ENCODE results near the gene ANXA1.

Gene ANXA1

GRCh38 chr9:73210886-73211666 lies 59.4 kb downstream of the ANXA1 start:
- DNase-seq (ENCODE audit: low spot score), result no peak

- DNase-seq (ENCODE audit: low spot score), result no peak
These were observed 61.6 kb downstream of the ANXA1 start for GRCh38 chr9:73213300-73213699.

GRCh38 chr9:73215249-73215648 lies 63.6 kb downstream of the ANXA1 start:
- no peak for DNase-seq (ENCODE audit: low spot score)

GRCh38 chr9:73216100-73216499 lies 64.4 kb downstream of the ANXA1 start:
- DNase-seq (ENCODE audit: low spot score), result no peak

Data from RKO (cell line).